HepG2 (cell line): Measurements from ENCODE around the gene TBCB. TPM values are rescaled to one million over a fixed set of nuclear protein-coding genes. Genes with fewer than 3 reads are reported as not detected.

Experiments
- polyA plus RNA-seq, 8 experiments: library from polyadenylated mRNA; depleted of rRNA in 3 of 8; stranded (reverse) in 7 of 8; unstranded in 1 of 8; fragments of >200 nt; fragmentation: Illumina TruSeq in 4 of 8; extraction: Trizol in 4 of 8; gene quantifications; 2 replicates each; pipeline versions ENCODE4 v1.2.1 to v1.2.3, GENCODE V29; 2011 to 2016; ENCODE audit warnings: low read depth in 4 of 8, missing spikeins in 1 of 8, mixed read lengths in 1 of 8; ENCODE audit not compliant: insufficient read depth in 1 of 8
- total RNA-seq, 5 experiments: library from RNA; depleted of rRNA; stranded (reverse); fragments of >200 nt; fragmentation: Illumina TruSeq; extraction: Trizol; gene quantifications; 2 replicates each; pipeline ENCODE4 v1.2.3, GENCODE V29; 2016; ENCODE audit warnings: low read depth in 1 of 5

Gene TBCB
- total and polyA plus RNA-seq, 2 of the 13 experiments (the other 11 are each of a cell fraction or from before 2014, with no cell fraction given): 271 to 276 TPM

Other genes with a start within 250 kb of the TBCB start
- 2.3 and 2.9 TPM in 2 replicates for gene APLP1, start 246.9 kb upstream of the TBCB start, total RNA-seq (2016; rRNA removed; fragmentation: Illumina TruSeq; extraction: Trizol)
- gene APLP1, start 246.9 kb upstream of the TBCB start, polyA plus RNA-seq (2011; rRNA removed): 2.0 and 3.1 TPM in 2 replicates
- 0.38 and 2.1 TPM in 2 replicates for gene NFKBID, start 214.9 kb upstream of the TBCB start, total RNA-seq (2016; rRNA removed; fragmentation: Illumina TruSeq; extraction: Trizol)
- 1.6 and 2.3 TPM in 2 replicates for gene NFKBID, start 214.9 kb upstream of the TBCB start, polyA plus RNA-seq (2011; rRNA removed)
- gene HCST, start 212.9 kb upstream of the TBCB start, total RNA-seq (2016; rRNA removed; fragmentation: Illumina TruSeq; extraction: Trizol): 0.24 TPM in 1 of 2 replicates, not detected in the other
- 1.2 and 2.3 TPM in 2 replicates for gene HCST, start 212.9 kb upstream of the TBCB start, polyA plus RNA-seq (2011; rRNA removed)
- gene TYROBP, start 207.2 kb upstream of the TBCB start, total RNA-seq (2016; rRNA removed; fragmentation: Illumina TruSeq; extraction: Trizol): not detected in 2 replicates
- gene TYROBP, start 207.2 kb upstream of the TBCB start, polyA plus RNA-seq (2011; rRNA removed): 0.20 TPM in 1 of 2 replicates, not detected in the other
- gene LRFN3, start 179.1 kb upstream of the TBCB start, total RNA-seq (2016; rRNA removed; fragmentation: Illumina TruSeq; extraction: Trizol): 1.1 and 1.6 TPM in 2 replicates
- gene LRFN3, start 179.1 kb upstream of the TBCB start, polyA plus RNA-seq (2011; rRNA removed): 0.74 and 0.91 TPM in 2 replicates
- gene SDHAF1, start 120.3 kb upstream of the TBCB start, total RNA-seq (2016; rRNA removed; fragmentation: Illumina TruSeq; extraction: Trizol): 21.0 and 22.8 TPM in 2 replicates
- 17.8 and 18.7 TPM in 2 replicates for gene SDHAF1, start 120.3 kb upstream of the TBCB start, polyA plus RNA-seq (2011; rRNA removed)
- gene SYNE4, start 106.7 kb upstream of the TBCB start, total RNA-seq (2016; rRNA removed; fragmentation: Illumina TruSeq; extraction: Trizol): 20.7 and 23.0 TPM in 2 replicates
- 13.7 and 19.9 TPM in 2 replicates for gene SYNE4, start 106.7 kb upstream of the TBCB start, polyA plus RNA-seq (2011; rRNA removed)
- 6.9 and 13.7 TPM in 2 replicates for gene ALKBH6, start 101.3 kb upstream of the TBCB start, total RNA-seq (2016; rRNA removed; fragmentation: Illumina TruSeq; extraction: Trizol)
- 18.1 and 20.9 TPM in 2 replicates for gene ALKBH6, start 101.3 kb upstream of the TBCB start, polyA plus RNA-seq (2011; rRNA removed)
- 0.15 TPM in 1 of 2 replicates, not detected in the other for gene CLIP3, start 82.6 kb upstream of the TBCB start, total RNA-seq (2016; rRNA removed; fragmentation: Illumina TruSeq; extraction: Trizol)
- gene CLIP3, start 82.6 kb upstream of the TBCB start, polyA plus RNA-seq (2011; rRNA removed): 1.1 and 1.2 TPM in 2 replicates
- 1.4 and 1.7 TPM in 2 replicates for gene THAP8, start 61.2 kb upstream of the TBCB start, total RNA-seq (2016; rRNA removed; fragmentation: Illumina TruSeq; extraction: Trizol)
- 3.7 and 4.0 TPM in 2 replicates for gene THAP8, start 61.2 kb upstream of the TBCB start, polyA plus RNA-seq (2011; rRNA removed)
- gene WDR62, start 60.6 kb upstream of the TBCB start, total RNA-seq (2016; rRNA removed; fragmentation: Illumina TruSeq; extraction: Trizol): 8.8 and 12.5 TPM in 2 replicates
- gene WDR62, start 60.6 kb upstream of the TBCB start, polyA plus RNA-seq (2011; rRNA removed): 5.4 and 5.8 TPM in 2 replicates
- not detected in 2 replicates for gene OVOL3, start 4.3 kb upstream of the TBCB start, total RNA-seq (2016; rRNA removed; fragmentation: Illumina TruSeq; extraction: Trizol)
- not detected in 2 replicates for gene OVOL3, start 4.3 kb upstream of the TBCB start, polyA plus RNA-seq (2011; rRNA removed)
- 101 and 104 TPM in 2 replicates for gene POLR2I, start 593 bp upstream of the TBCB start, total RNA-seq (2016; rRNA removed; fragmentation: Illumina TruSeq; extraction: Trizol)
- 40.5 and 41.1 TPM in 2 replicates for gene POLR2I, start 593 bp upstream of the TBCB start, polyA plus RNA-seq (2011; rRNA removed)
- gene CAPNS1, start 24.6 kb downstream of the TBCB start, total RNA-seq (2016; rRNA removed; fragmentation: Illumina TruSeq; extraction: Trizol): 280 and 322 TPM in 2 replicates
- gene CAPNS1, start 24.6 kb downstream of the TBCB start, polyA plus RNA-seq (2011; rRNA removed): 526 and 533 TPM in 2 replicates
- not detected in 2 replicates for gene COX7A1, start 37.0 kb downstream of the TBCB start, total RNA-seq (2016; rRNA removed; fragmentation: Illumina TruSeq; extraction: Trizol)
- not detected in 2 replicates for gene COX7A1, start 37.0 kb downstream of the TBCB start, polyA plus RNA-seq (2011; rRNA removed)
- gene ZNF565, start 99.2 kb downstream of the TBCB start, total RNA-seq (2016; rRNA removed; fragmentation: Illumina TruSeq; extraction: Trizol): 5.2 and 6.0 TPM in 2 replicates
- gene ZNF565, start 99.2 kb downstream of the TBCB start, polyA plus RNA-seq (2011; rRNA removed): 1.8 and 2.1 TPM in 2 replicates
- 52.7 and 93.3 TPM in 2 replicates for gene ZNF146, start 99.6 kb downstream of the TBCB start, total RNA-seq (2016; rRNA removed; fragmentation: Illumina TruSeq; extraction: Trizol)
- gene ZNF146, start 99.6 kb downstream of the TBCB start, polyA plus RNA-seq (2011; rRNA removed): 26.8 and 28.4 TPM in 2 replicates